ENCODE results near the gene FHIT.

DNA sequence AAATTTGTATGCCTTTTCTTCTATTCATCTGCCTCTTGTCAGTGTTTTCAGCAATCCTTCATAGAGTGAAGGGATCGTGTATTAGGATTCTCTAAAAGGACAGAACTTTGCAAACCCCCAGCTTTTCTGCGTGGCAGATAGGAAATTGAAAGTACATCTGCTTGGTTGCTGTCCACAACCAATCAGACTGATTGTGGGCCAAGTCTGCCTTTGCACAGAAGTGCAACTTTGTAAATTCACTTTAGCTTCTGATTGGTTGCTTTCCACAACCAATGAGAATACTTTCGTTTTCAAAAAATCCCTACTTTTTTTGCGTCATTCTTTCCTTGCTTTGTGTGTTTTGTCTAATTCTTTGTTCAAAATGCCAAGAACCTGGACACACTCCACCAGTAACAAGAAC, 847.4 kb downstream of the FHIT start:
- TF ChIP-seq, protein P1, sequence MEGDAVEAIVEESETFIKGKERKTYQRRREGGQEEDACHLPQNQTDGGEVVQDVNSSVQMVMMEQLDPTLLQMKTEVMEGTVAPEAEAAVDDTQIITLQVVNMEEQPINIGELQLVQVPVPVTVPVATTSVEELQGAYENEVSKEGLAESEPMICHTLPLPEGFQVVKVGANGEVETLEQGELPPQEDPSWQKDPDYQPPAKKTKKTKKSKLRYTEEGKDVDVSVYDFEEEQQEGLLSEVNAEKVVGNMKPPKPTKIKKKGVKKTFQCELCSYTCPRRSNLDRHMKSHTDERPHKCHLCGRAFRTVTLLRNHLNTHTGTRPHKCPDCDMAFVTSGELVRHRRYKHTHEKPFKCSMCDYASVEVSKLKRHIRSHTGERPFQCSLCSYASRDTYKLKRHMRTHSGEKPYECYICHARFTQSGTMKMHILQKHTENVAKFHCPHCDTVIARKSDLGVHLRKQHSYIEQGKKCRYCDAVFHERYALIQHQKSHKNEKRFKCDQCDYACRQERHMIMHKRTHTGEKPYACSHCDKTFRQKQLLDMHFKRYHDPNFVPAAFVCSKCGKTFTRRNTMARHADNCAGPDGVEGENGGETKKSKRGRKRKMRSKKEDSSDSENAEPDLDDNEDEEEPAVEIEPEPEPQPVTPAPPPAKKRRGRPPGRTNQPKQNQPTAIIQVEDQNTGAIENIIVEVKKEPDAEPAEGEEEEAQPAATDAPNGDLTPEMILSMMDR (IDR thresholded peaks at IDR 0.05): no peak
- TF ChIP-seq POLR2A (IDR thresholded peaks at IDR 0.05): no peak
